ENCODE data around the gene GALNT9.

DNA sequence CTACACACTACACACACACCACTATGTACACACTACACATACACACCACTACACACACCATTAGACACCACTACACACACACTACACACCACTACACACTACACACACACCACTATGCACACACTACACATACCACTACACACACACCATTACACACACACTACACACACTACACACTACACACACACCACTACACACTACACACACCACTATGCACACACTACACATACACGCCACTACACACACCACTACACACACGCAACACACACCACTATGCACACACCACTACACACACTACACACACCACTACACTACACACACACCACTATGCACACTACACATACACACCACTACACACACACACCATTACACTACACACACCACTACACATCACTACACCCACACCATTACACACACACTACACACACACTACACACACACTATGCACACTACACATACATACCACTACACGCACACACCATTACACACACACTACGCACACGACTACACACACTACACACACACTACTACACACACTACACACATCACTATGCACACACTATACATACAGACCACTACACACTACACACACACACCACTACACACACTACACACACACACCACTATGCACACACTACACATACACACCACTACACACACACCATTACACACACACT lies 171.5 kb downstream of the GALNT9 start:
- TF ChIP-seq, protein P1, sequence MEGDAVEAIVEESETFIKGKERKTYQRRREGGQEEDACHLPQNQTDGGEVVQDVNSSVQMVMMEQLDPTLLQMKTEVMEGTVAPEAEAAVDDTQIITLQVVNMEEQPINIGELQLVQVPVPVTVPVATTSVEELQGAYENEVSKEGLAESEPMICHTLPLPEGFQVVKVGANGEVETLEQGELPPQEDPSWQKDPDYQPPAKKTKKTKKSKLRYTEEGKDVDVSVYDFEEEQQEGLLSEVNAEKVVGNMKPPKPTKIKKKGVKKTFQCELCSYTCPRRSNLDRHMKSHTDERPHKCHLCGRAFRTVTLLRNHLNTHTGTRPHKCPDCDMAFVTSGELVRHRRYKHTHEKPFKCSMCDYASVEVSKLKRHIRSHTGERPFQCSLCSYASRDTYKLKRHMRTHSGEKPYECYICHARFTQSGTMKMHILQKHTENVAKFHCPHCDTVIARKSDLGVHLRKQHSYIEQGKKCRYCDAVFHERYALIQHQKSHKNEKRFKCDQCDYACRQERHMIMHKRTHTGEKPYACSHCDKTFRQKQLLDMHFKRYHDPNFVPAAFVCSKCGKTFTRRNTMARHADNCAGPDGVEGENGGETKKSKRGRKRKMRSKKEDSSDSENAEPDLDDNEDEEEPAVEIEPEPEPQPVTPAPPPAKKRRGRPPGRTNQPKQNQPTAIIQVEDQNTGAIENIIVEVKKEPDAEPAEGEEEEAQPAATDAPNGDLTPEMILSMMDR (IDR thresholded peaks at IDR 0.05): no peak
- no peak for TF ChIP-seq POLR2A (IDR thresholded peaks at IDR 0.05)
